Sigmoid colon (tissue), 7 donors: ENCODE data around the gene YBX1. TPM values are rescaled to one million over a fixed set of nuclear protein-coding genes. Genes with fewer than 3 reads are reported as not detected.

Experiments used
- DNase-seq: peaks from one replicate; pipeline ENCODE4 v3.0.0-alpha.2; 2019
- H3K27ac ChIP-seq, 4 donors: fragments of 200-600 bp; sonication (generic); one replicate each; pipeline ENCODE4 v1.5.1; 2016 to 2019; ENCODE audit warnings: mild to moderate bottlenecking in 1 of 4
- H3K27me3 ChIP-seq, 3 donors: fragments of 200-600 bp; sonication (generic); one replicate each; pipeline ENCODE4 v1.5.1; 2019; ENCODE audit warnings: mild to moderate bottlenecking in 1 of 3
- H3K36me3 ChIP-seq, 4 donors: fragments of 200-600 bp; sonication (generic); one replicate each; pipeline ENCODE4 v1.5.1; 2016 to 2019
- H3K4me1 ChIP-seq, 4 donors: fragments of 200-600 bp; sonication (generic); one replicate each; pipeline ENCODE4 v1.5.1; 2017 to 2019
- H3K4me3 ChIP-seq, 4 donors: fragments of 200-600 bp; sonication (generic); one replicate each; pipeline ENCODE4 v1.5.1; 2017 to 2019; ENCODE audit warnings: mild to moderate bottlenecking in 2 of 4, moderate library complexity in 1 of 4
- H3K9me3 ChIP-seq, 4 donors: fragments of 200-600 bp in 3 of 4; sonication (generic) in 3 of 4; one replicate each; pipeline versions ENCODE4 v1.5.1 to v1.6.1; 2013 to 2019
- EP300 ChIP-seq, 4 donors: sonication (generic); formaldehyde crosslinking; IDR thresholded peaks; one replicate each; pipeline ENCODE4 v1.6.1; 2017; ENCODE audit warnings: antibody characterized with exemption in 4 of 4
- POLR2A ChIP-seq, 2 donors: fragments of 450-650 bp; IDR thresholded peaks; one replicate each; pipeline ENCODE4 v1.6.1; 2016; ENCODE audit warnings: antibody characterized with exemption in 2 of 2, mild to moderate bottlenecking in 2 of 2, moderate library complexity in 2 of 2
- POLR2AphosphoS5 ChIP-seq, 4 donors: sonication (generic); formaldehyde crosslinking; IDR thresholded peaks; one replicate each; pipeline ENCODE4 v1.6.1; 2017; ENCODE audit warnings: antibody characterized with exemption in 4 of 4
- WGBS, 2 donors: extraction: QIAGEN DNeasy Blood & Tissue Kit; methylation state at CpG; one replicate each; pipeline ENCODE4 v1.1.7; 2013; 5-methylcytosine and 5-hydroxymethylcytosine counted together
- intact Hi-C: fragments of 100-400 bp; cut with DNase I; formaldehyde crosslinking; loops from one replicate; pipeline ENCODE4 v1.15.1; 2023
- polyA plus RNA-seq, 3 donors: library from polyadenylated mRNA; stranded (reverse); fragments of 200-250 nt; gene quantifications; one replicate each; pipeline ENCODE4 v1.2.3, GENCODE V29; 2013
- total RNA-seq, 4 donors: library from RNA; depleted of rRNA; stranded (reverse); fragments of >200 nt; gene quantifications; one replicate each; pipeline ENCODE4 v1.1.0, GENCODE V29; 2016
- TF ChIP-seq, protein P1 (sequence below), 4 experiments: fragments of 450-650 bp in 3 of 4; fragments of 200-600 bp in 1 of 4; IDR thresholded peaks; one replicate each; pipeline ENCODE4 v1.5.1; 2016 to 2019; ENCODE audit warnings: antibody characterized with exemption in 4 of 4, mild to moderate bottlenecking in 3 of 4, moderate library complexity in 2 of 4
- donor health status: healthy with polysubstance abuse.
- donor health status: Bipolar disorder and iron deficiency.
- donor health status: healthy.

The YBX1 gene
- total and polyA plus RNA-seq, 7 donors = 685 to 897 (median 763) TPM

DNA sequence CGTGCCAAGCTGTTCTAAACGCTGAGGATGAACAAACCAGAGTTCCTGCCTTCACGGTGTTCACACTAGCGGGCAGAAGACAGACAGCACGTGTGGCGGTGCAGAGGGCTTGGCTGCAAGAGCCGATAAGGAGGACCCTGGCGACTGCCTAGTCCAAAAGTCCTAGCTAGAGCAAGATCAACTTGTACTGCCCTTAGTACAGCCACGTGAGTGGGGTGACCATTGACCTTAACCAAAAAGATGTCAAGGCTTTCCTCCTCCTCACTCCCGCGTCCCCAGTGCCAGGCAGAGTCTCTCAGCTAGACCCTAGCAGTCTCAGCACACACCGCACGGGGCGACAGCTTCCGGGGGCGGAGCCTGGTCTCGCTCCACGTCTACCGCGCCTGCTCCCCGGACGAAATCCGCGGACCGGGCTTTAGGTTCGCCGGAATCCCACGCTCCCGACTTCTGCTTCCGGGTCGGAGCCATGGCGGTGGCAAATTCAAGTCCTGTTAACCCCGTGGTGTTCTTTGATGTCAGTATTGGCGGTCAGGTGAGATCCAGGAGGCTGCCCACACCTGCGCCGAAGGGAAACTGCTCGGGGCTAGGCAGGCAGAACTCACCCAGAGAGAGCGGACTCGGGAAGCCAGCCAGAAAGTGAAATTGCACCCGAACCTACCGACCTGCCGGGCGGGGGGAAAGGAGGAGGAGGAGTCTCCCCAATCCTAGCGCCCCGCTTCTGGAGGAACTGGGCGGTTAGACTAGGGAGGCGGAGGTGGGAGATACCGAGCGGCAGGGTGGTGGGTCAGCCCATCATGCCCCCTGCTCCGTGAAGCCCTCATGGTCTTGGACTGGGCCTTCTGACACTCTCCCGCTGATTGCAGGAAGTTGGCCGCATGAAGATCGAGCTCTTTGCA is 24.0 kb upstream of the YBX1 start, which contains the start of gene PPIH:
PPIH (plus strand) TSS at position 443 of the 896 bp plus-strand sequence; CDS start at position 467, 24 bp downstream.
- WGBS, 2 donors = 0% methylated on average over 53 of the region's 53 CpGs
- Histone ChIP-seq H3K27ac (peak within 1 kb of the TSS; percentile 69 to 84 (median 82)), H3K27me3 (no peaks in the 10 kb centered on the region), H3K4me3 (peak within 1 kb of the TSS; percentile 63 to 91 (median 74)), H3K36me3 (peaks cover 0 to 37% (median 0%) of the 10 kb centered on the region in 4 donors), H3K9me3 (no peaks in the 10 kb centered on the region), H3K4me1 (peaks cover 0 to 20% (median 16%) of the 10 kb centered on the region in 4 donors)
- peak; percentile 96 for DNase-seq
- TF ChIP-seq POLR2AphosphoS5 (IDR thresholded peaks at IDR 0.05) (peak; percentile 34 to 79 (median 70)), EP300 (IDR thresholded peaks at IDR 0.05) (peak in 1 of 4 donors; percentile 48), POLR2A (IDR thresholded peaks at IDR 0.05) (peak in 1 of 2 donors; percentile 46)
- TF ChIP-seq, protein P1, sequence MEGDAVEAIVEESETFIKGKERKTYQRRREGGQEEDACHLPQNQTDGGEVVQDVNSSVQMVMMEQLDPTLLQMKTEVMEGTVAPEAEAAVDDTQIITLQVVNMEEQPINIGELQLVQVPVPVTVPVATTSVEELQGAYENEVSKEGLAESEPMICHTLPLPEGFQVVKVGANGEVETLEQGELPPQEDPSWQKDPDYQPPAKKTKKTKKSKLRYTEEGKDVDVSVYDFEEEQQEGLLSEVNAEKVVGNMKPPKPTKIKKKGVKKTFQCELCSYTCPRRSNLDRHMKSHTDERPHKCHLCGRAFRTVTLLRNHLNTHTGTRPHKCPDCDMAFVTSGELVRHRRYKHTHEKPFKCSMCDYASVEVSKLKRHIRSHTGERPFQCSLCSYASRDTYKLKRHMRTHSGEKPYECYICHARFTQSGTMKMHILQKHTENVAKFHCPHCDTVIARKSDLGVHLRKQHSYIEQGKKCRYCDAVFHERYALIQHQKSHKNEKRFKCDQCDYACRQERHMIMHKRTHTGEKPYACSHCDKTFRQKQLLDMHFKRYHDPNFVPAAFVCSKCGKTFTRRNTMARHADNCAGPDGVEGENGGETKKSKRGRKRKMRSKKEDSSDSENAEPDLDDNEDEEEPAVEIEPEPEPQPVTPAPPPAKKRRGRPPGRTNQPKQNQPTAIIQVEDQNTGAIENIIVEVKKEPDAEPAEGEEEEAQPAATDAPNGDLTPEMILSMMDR (IDR thresholded peaks at IDR 0.05) = peak; percentile 9 to 55 (median 36)
- intact Hi-C loops = loop anchor here (2.0 to 10.0 kb wide), 3 partner anchors 25 to 323 kb away; partner anchors contain the start of genes C1orf50, FOXJ3, P3H1 and YBX1

DNA sequence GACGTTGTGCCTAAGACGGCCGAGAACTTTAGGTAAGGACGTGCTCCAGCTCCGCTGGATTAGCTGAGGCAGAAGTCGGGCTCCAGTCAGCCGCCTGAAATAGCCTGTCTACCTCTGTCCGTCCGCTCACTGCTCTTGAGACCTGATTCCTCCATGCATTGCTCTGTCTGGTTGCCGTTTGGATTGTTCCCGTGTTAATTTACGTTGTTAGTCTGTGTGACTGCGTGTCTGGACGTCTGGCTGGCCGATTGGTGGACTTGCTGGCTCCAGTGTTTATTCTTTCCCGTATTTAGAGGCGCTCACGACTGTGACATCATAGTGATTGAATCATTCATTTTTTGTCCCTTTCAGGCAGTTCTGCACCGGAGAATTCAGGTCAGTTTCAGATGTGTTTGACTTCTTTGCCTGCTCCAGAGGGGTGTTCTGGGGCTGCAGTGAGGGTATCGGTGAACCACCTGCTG is 23.3 kb upstream of the YBX1 start:
- Histone ChIP-seq H3K9me3 (no peaks in the 10 kb centered on the region), H3K4me1 (peaks cover 0 to 20% (median 16%) of the 10 kb centered on the region in 4 donors), H3K27ac (peak overlapping the region in 3 of 4 donors; percentile 69 to 84 (median 84)), H3K4me3 (peak overlapping the region; percentile 63 to 91 (median 74)), H3K36me3 (peaks cover 0 to 40% (median 0%) of the 10 kb centered on the region in 4 donors), H3K27me3 (no peaks in the 10 kb centered on the region)
- 3 to 8% methylated on average over 20 of the region's 20 CpGs for WGBS, 2 donors
- DNase-seq = no peak
- no peak for TF ChIP-seq POLR2AphosphoS5 (IDR thresholded peaks at IDR 0.05)
- TF ChIP-seq EP300 (IDR thresholded peaks at IDR 0.05) = no peak
- TF ChIP-seq, protein P1 (IDR thresholded peaks at IDR 0.05) = no peak
- no peak for TF ChIP-seq POLR2A (IDR thresholded peaks at IDR 0.05)
- intact Hi-C loops = loop anchor here (2.0 to 10.0 kb wide), 3 partner anchors 24 to 324 kb away; partner anchors contain the start of genes C1orf50, FOXJ3, P3H1 and YBX1

DNA sequence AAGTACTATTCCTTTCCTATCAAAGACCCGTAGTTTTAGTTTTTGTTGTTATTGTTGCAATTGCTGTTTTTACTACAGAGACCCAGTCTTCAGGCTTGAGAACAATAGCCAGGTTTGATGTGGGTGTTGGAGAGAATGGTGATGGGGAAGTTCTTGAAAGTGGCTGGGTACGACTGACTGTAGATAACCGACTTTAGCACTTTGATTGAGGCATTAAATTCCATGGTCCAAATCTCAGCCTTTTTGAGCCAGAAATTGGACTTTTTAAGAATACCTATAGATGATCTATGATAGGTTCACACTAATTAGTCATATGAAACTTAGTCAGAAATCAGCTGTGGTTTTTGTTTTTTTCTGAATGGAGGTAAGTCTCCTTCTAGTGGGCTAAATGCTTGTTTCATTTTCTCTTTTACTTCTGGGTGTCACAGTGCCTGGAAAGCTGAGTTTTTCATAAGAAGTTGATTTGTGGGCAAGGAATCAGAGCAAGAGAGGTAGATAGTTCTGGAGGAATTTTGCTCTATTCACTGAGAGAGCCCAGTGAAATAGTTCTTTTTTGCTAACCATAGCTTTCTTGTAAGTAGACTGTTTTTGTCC is 21.2 kb upstream of the YBX1 start:
- Histone ChIP-seq H3K27me3 (no peaks in the 10 kb centered on the region), H3K27ac (no peak overlapping the region), H3K36me3 (peaks cover 4 to 59% (median 14%) of the 10 kb centered on the region in 4 donors), H3K4me1 (peaks cover 0 to 20% (median 16%) of the 10 kb centered on the region in 4 donors), H3K4me3 (no peak overlapping the region), H3K9me3 (no peaks in the 10 kb centered on the region)
- intact Hi-C loops = no loop called here
- DNase-seq = no peak
- TF ChIP-seq, protein P1 (IDR thresholded peaks at IDR 0.05) = no peak
- TF ChIP-seq POLR2A (IDR thresholded peaks at IDR 0.05) (no peak), POLR2AphosphoS5 (IDR thresholded peaks at IDR 0.05) (no peak), EP300 (IDR thresholded peaks at IDR 0.05) (no peak)
- 76 to 83% methylated on average over 3 of the region's 3 CpGs for WGBS, 2 donors

DNA sequence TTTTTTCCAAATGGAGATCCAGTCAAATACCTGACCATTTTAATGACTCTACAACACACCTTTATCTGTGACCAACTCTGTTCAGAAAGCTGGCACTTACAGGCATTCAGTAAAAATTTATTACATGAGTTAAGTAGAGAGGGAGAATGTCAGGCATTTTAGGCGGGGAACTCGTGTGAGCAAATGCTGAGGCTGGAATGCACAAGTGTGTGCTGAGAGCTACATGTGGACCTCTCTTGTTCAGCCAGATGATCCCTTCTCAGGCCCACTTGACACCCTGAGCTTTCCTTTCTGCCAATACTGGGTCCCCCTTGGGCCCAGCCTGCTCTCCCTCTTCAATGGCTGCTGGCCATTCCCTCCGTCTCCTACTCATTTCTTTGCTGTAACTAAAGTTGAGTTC is 12.3 kb upstream of the YBX1 start:
- 93 to 98% methylated on average over 3 of the region's 3 CpGs for WGBS, 2 donors
- Histone ChIP-seq H3K36me3 (peaks cover 10 to 62% (median 28%) of the 10 kb centered on the region in 4 donors), H3K9me3 (no peaks in the 10 kb centered on the region), H3K27ac (no peak overlapping the region), H3K4me1 (no peaks in the 10 kb centered on the region), H3K4me3 (no peak overlapping the region), H3K27me3 (no peaks in the 10 kb centered on the region)
- intact Hi-C loops = no loop called here
- DNase-seq = no peak
- TF ChIP-seq EP300 (IDR thresholded peaks at IDR 0.05) = no peak
